GM18870 (cell line): Measurements from ENCODE around the gene SAP130.
"Not testable (repeated sequence)": the region's sequence is repeated elsewhere in the genome, so short reads cannot be mapped to it uniquely, and the experiment has no call there.

Experiments used
- ATAC-seq: cut with Tn5 transposase; IDR thresholded peaks from one replicate; pipeline ENCODE4 v1.9.1; 2021; ENCODE audit warnings: moderate library complexity; ENCODE audit not compliant: unreplicated experiment

SAP130 gene

GRCh38 chr2:127953849-127954248, 74.0 kb downstream of the SAP130 start:
- ATAC-seq, result no peak

DNA sequence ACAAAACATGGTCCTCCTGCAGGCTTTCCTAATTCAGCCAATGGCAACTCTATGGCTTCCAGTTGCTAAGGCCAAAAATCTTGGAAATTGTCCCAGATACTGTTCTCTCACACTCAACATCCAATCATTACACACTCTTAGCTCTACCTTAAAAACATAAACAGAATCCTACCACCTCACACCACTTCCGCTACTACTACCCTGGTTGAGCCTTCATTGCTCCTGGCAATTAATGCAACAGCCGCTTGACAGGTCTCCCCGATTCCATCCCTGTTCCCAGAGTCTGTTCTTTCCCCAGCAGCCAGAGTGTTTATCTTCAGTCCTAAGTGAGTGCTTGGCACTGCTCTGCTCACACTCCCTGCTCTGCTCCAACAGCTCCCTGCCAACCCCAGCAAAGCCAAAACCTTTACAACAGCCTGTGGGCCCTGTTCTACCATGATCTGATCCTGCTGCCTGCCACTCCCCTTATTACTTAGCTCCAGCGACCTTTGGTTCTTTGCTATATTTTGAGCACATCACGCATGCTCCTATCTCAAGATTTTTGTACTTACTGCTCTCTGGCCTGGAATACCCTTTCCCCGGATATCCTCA, 74.6 kb downstream of the SAP130 start:
- ATAC-seq, result no peak

GRCh38 chr2:127951026-127951425, 76.8 kb downstream of the SAP130 start:
- ATAC-seq, result no peak

DNA sequence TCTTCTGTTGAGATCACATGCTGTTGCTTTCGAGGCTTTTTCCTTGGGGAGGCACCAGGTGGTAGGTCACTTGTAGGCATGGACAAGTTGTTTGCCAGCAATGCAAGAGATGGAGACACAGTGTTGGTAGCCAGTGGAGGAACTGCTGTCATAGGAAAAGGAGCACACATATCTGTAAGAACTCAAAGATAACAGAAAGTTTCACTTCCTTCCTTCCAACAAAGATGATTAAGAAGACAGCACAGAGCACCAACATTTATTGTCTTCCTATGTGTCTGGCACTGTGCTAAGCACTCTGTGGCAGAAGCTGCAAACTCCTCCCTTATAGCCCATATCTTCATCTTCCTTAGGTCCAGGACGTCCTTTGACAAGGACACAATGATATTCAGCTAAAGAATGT, 77.6 kb downstream of the SAP130 start:
- no peak for ATAC-seq

GRCh38 chr2:127945281-127945680, 82.6 kb downstream of the SAP130 start:
- ATAC-seq, result no peak

DNA sequence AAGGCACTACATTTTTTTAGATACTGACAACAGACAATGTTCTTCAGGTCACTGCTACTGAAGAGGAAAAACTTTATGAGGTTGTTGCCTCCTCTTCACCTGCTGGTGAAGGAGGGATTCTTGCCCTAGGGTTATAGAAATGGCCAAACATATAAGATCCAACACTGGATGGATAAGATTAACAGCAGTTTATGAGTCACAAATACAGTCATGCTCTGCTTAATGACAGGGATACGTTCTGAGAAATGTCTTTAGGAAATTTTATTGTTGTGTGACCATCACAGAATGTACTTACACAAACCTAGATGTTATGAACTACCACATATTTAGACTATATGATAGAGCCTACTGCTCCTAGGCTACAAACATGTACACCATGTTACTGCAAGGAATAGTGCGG, 84.7 kb downstream of the SAP130 start:
- no peak for ATAC-seq

GRCh38 chr2:127942002-127942401, 85.9 kb downstream of the SAP130 start:
- ATAC-seq, result no peak

DNA sequence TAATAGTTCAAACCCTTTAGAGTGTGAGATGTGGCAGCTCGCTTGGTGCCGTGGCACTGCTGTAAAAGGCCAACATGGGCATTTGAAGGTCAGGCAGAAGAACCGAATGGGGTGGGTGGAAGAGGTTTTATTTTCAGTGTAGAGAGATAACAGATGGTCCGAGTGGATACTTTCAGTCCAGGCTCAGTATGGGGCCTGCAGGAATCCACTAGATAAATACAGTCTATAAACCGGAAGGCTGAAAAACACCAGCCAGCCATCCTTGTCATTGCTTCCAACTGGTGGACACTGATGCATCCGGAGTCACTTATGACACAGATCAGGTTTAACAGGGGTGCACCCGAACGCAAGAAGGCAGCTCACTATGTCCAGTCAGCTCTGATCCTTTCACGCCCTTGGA, 86.4 kb downstream of the SAP130 start:
- ATAC-seq, result no peak

- no peak for ATAC-seq
Observed at GRCh38 chr2:127940641-127941040, 87.2 kb downstream of the SAP130 start.

DNA sequence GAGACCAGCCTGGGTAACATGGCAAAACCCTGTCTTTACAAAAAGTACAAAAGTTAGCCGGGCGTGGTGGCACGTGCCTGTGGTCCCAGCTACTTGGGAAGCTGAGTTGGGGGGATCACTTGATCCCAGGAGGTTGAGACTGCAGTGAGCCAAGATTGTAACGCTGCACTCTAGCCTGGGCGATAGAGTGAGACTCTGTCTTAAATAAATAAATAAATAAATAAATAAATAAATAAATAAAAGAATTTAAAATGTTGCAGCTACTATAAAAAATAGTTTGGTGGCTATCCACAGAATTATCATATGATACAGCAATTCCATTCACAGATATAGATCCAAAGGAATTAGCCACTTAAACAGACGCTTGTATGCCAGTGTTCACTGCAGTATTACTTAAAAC, 92.5 kb downstream of the SAP130 start:
- ATAC-seq, result no peak

DNA sequence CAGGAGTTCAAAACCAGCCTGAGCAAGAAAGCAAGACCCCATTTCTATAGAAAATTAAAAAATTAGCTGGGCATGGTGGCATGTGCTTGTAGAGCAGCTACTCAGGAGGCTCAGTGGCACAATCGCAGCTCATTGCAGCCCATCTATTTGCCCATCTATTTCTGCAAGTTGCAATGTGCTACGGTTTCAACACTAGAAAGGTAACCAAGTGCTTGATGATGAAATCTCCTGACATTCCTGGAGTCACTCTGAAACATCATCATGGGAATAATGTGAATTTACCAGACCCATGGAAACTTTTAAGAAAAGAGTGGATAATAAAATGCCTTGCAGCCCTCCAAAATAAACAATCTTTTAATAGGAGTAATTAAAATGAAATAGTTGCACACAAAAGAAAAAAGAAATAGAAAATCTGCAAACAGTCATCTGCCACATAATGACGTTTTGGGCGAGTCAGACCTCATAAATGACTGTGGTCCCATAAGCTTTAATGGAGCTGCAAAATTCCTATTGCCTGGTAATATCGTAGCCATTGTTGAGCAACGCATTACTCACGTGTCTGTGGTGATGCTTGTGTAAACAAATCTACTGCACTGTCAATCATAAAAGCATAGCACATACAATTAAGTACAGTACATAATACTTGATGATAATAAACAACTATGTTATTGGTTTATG, 95.5 kb downstream of the SAP130 start:
- no peak for ATAC-seq

DNA sequence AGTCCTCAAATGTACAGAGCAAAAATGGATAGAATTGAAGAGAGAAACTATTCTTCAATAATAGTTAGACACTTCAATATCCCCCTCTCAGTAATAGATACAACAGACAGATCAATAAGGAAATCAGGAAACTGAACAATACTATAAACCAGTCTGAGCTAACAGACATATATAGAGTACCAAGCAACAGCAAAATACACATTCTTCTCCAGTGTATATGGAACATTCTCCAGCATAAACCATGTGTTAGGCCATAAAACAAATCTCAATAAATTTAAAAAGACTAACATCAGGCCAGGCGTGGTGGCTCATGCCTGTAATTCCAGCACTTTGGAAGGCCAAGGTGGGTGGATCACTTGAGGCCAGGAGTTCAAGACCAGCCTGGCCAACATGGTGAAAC, 98.4 kb downstream of the SAP130 start:
- no peak for ATAC-seq

GRCh38 chr2:127927384-127927783, 100.5 kb downstream of the SAP130 start:
- ATAC-seq, result no peak

- ATAC-seq, result no peak
Observed at GRCh38 chr2:127917916-127918315, 109.9 kb downstream of the SAP130 start.

- ATAC-seq, result no peak
Observed at GRCh38 chr2:127913808-127914457, 113.9 kb downstream of the SAP130 start.

DNA sequence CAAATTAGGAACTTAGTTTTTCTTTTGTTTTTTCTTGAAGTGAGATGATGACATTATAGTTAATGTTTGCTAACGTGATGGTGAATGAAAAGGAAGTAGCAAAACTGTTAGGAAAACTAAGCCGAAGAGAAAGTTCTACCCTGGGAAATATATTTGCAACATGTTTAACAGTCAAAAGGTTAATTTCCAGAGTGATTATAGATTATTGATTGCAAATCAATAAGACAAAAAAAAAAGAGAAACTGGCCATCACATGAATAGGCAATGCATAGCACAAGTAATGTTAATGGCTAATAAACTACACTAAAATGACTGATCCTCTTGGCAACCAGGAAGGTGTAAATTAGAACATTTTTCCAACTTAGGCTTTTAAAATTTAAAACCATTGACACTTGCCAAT, 116.1 kb downstream of the SAP130 start:
- no peak for ATAC-seq

GRCh38 chr2:127910415-127910814, 117.4 kb downstream of the SAP130 start:
- no peak for ATAC-seq

DNA sequence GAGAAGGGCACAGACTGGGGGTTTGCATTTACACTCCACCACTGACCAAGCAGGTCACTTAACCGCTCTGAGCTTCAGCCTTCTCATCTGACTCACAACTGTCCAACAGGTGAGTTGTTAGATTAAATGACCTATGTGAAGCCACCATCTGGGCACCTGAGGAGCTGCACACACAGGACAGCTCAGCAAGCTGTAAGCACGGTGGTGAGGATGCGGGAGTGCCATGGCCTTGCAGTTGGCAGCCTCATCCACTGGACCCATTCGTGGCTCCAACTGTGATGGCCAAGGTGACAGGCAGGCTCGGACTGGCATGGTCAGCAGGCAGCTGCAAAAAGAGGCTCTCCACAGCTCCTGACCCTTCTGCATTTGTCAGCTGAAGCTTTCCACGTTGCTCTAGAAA, 118.8 kb downstream of the SAP130 start:
- ATAC-seq, result no peak

GRCh38 chr2:127907733-127908400, 120.0 kb downstream of the SAP130 start:
- not testable (repeated sequence) for ATAC-seq

DNA sequence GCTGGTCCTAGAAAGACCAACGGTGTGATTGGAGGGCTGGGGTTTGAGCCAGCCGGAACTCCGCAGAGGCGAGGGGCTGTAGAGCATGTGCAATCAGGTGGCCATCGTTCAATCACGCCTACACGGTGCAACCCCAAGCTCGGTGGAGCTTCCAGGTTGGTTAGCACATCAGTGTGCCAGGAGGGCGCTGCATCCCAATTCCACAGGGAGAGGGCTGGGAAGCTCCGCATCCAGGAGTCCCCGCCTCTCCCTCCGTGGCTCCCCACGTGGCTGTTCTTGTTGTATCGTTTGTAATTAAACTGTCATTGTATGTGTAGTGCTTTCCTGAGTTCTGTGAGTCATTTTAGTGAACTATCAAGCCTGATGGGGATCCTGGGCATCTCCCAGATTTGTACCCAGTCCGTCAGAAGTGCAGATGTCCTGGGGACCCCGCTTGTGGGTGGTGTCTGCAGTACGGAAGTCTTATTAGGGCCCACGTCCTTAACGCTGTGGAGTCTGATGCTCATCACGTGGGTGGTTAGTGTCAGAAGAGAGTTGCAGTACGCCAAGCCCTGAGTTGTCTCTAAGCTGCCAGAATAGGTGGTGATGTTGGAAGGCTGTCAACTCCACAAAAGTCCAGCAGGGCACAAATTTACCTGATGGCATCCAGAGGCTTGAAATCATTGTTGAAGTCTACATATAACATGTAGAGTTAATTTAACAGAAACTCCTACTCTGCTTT, 121.5 kb downstream of the SAP130 start:
- ATAC-seq, result no peak

- ATAC-seq, result no peak
Observed at GRCh38 chr2:127901339-127902056, 126.4 kb downstream of the SAP130 start.
